ENCODE measurements around the gene REC8. TPM values are rescaled to one million over a fixed set of nuclear protein-coding genes. Genes with fewer than 3 reads are reported as not detected.
A peak's percentile ranks its signal among the peaks of the same experiment; 100 is the strongest.

REC8 gene
- total and polyA plus RNA-seq, 2 of the 13 experiments (the other 11 are each of a cell fraction or from before 2014, with no cell fraction given): 3.4 to 14.7 TPM

DNA sequence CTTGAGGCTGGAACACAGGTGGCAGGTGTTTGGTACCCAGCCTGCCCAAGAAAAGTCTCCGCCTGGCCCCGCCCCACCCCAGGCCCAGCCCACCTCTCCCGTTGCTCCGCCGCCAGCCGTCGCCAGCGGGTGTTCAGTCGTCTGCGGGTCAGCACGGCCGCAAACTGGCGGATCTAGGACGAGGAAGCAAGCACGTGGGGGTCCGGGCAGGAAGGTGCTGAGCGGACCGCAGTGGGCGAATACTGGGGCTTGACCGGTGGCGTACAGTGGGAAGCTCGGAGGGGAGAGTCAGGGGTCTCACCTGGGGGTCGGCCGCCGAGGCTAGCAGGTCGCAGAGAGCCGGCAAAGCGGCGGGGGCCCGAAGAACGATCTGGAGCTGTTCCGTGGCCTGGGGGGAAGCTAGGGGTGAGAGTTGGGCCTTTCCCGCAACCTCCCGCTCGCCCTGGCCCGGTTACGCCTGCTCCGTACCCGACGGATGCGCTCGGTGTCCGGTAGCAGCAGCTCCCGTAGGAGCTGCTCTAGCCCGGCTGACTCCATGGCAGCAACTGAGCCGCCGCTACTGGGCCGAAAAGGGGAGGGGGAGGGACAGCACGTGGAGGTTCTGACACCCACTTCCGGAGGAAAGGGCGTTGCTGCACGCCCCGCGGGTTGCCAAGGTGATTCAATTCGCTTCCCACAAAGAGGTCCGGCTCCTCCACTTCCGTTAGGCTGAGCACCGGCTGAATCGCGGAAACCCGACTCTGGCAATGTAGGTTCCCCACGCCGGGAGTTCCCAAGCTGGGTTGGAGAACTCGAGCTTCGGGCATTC lies 16.6 kb downstream of the REC8 start, which contains the start of gene IPO4 (continued):
- TF ChIP-seq, protein P1, sequence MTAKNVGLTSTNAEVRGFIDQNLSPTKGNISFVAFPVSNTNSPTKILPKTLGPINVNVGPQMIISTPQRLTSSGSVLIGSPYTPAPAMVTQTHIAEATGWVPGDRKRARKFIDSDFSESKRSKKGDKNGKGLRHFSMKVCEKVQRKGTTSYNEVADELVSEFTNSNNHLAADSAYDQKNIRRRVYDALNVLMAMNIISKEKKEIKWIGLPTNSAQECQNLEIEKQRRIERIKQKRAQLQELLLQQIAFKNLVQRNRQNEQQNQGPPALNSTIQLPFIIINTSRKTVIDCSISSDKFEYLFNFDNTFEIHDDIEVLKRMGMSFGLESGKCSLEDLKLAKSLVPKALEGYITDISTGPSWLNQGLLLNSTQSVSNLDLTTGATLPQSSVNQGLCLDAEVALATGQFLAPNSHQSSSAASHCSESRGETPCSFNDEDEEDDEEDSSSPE (CRISPR knock-in tag; IDR thresholded peaks at IDR 0.05): peak; percentile 96
- TF ChIP-seq SMARCC2 (IDR thresholded peaks at IDR 0.05) (no peak; the same call in 1 of the 2 replicates), GLI4 (CRISPR knock-in tag; IDR thresholded peaks at IDR 0.05; ENCODE audit: borderline replicate concordance) (peak; percentile 98; the same call in 1 of the 2 replicates), MAFG (CRISPR knock-in tag; IDR thresholded peaks at IDR 0.05) (no peak), CAMTA2 (CRISPR knock-in tag; IDR thresholded peaks at IDR 0.05; ENCODE audit: borderline replicate concordance) (peak; percentile 100), ATF1 (CRISPR knock-in tag; IDR thresholded peaks at IDR 0.05) (no peak), PPARG (CRISPR knock-in tag; conservative IDR thresholded peaks at IDR 0.05) (peak; percentile 91), FOXP1 (IDR thresholded peaks at IDR 0.05) (no peak), FOXP1 (CRISPR knock-in tag; IDR thresholded peaks at IDR 0.05) (peak; percentile 70), ZNF296 (CRISPR knock-in tag; conservative IDR thresholded peaks at IDR 0.05) (no peak), ZMYM2 (CRISPR knock-in tag; IDR thresholded peaks at IDR 0.05) (0 out of 2 replicates have a peak, but pooled peaks have one; percentile 37), ZNF841 (CRISPR knock-in tag; IDR thresholded peaks at IDR 0.05; ENCODE audit: borderline replicate concordance) (no peak), FOXK2 (IDR thresholded peaks at IDR 0.05) (peak; percentile 91), ZNF660 (CRISPR knock-in tag; IDR thresholded peaks at IDR 0.05; ENCODE audit: borderline replicate concordance, low read depth) (peak; percentile 91), CHD4 (IDR thresholded peaks at IDR 0.05; ENCODE audit: borderline replicate concordance, low read length) (peak; percentile 74; the same call in 1 of the 2 replicates), RFXAP (CRISPR knock-in tag; IDR thresholded peaks at IDR 0.05; ENCODE audit: borderline replicate concordance) (peak; percentile 97)
- TF ChIP-seq, protein P2, sequence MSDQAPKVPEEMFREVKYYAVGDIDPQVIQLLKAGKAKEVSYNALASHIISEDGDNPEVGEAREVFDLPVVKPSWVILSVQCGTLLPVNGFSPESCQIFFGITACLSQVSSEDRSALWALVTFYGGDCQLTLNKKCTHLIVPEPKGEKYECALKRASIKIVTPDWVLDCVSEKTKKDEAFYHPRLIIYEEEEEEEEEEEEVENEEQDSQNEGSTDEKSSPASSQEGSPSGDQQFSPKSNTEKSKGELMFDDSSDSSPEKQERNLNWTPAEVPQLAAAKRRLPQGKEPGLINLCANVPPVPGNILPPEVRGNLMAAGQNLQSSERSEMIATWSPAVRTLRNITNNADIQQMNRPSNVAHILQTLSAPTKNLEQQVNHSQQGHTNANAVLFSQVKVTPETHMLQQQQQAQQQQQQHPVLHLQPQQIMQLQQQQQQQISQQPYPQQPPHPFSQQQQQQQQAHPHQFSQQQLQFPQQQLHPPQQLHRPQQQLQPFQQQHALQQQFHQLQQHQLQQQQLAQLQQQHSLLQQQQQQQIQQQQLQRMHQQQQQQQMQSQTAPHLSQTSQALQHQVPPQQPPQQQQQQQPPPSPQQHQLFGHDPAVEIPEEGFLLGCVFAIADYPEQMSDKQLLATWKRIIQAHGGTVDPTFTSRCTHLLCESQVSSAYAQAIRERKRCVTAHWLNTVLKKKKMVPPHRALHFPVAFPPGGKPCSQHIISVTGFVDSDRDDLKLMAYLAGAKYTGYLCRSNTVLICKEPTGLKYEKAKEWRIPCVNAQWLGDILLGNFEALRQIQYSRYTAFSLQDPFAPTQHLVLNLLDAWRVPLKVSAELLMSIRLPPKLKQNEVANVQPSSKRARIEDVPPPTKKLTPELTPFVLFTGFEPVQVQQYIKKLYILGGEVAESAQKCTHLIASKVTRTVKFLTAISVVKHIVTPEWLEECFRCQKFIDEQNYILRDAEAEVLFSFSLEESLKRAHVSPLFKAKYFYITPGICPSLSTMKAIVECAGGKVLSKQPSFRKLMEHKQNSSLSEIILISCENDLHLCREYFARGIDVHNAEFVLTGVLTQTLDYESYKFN (CRISPR knock-in tag; conservative IDR thresholded peaks at IDR 0.05): peak; percentile 83
- TF ChIP-seq, protein P3, sequence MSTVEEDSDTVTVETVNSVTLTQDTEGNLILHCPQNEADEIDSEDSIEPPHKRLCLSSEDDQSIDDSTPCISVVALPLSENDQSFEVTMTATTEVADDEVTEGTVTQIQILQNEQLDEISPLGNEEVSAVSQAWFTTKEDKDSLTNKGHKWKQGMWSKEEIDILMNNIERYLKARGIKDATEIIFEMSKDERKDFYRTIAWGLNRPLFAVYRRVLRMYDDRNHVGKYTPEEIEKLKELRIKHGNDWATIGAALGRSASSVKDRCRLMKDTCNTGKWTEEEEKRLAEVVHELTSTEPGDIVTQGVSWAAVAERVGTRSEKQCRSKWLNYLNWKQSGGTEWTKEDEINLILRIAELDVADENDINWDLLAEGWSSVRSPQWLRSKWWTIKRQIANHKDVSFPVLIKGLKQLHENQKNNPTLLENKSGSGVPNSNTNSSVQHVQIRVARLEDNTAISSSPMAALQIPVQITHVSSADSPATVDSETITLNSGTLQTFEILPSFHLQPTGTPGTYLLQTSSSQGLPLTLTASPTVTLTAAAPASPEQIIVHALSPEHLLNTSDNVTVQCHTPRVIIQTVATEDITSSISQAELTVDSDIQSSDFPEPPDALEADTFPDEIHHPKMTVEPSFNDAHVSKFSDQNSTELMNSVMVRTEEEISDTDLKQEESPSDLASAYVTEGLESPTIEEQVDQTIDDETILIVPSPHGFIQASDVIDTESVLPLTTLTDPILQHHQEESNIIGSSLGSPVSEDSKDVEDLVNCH (CRISPR knock-in tag; IDR thresholded peaks at IDR 0.05): no peak
- TF ChIP-seq, protein P4, sequence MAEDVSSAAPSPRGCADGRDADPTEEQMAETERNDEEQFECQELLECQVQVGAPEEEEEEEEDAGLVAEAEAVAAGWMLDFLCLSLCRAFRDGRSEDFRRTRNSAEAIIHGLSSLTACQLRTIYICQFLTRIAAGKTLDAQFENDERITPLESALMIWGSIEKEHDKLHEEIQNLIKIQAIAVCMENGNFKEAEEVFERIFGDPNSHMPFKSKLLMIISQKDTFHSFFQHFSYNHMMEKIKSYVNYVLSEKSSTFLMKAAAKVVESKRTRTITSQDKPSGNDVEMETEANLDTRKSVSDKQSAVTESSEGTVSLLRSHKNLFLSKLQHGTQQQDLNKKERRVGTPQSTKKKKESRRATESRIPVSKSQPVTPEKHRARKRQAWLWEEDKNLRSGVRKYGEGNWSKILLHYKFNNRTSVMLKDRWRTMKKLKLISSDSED (CRISPR knock-in tag; IDR thresholded peaks at IDR 0.05): no peak; the same call in 1 of the 2 replicates

All from HepG2 (cell line).